ENCODE data around the gene FGF11.
"Not testable (repeated sequence)": the region's sequence is repeated elsewhere in the genome, so short reads cannot be mapped to it uniquely, and the experiment has no call there.

DNA sequence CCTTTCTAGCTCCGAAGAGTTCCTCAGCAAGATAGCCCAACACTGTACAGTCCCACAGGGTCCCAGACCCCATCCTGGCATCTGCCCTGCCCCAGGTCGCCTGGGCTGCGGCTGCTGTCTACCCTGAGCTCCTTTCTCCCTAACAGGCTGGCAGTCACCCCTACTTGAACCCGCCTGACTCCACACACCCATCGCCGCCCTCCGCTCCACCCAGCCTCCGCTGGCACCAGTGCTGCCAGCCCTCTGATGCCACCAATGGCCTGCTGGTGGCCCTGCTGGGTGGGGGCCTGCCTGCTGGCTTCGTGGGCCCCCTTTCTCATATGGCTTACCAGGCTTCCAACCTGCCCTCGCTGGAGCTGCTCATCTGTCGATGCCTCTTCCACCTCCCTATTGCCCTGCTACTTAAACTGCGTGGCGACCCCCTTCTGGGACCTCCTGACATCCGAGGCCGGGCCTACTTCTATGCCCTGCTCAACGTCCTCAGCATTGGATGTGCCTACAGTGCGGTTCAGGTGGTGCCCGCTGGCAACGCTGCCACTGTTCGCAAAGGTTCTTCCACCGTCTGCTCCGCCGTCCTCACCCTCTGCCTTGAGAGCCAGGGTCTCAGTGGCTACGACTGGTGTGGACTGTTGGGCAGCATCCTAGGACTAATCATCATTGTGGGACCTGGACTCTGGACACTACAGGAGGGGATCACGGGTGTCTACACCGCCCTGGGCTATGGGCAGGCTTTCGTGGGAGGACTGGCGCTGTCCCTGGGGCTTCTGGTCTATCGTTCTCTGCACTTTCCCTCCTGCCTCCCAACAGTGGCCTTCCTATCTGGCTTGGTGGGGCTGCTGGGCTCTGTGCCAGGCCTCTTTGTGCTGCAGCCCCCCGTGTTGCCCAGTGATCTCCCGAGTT lies 42.8 kb downstream of the FGF11 start:
- TF ChIP-seq, protein P1, sequence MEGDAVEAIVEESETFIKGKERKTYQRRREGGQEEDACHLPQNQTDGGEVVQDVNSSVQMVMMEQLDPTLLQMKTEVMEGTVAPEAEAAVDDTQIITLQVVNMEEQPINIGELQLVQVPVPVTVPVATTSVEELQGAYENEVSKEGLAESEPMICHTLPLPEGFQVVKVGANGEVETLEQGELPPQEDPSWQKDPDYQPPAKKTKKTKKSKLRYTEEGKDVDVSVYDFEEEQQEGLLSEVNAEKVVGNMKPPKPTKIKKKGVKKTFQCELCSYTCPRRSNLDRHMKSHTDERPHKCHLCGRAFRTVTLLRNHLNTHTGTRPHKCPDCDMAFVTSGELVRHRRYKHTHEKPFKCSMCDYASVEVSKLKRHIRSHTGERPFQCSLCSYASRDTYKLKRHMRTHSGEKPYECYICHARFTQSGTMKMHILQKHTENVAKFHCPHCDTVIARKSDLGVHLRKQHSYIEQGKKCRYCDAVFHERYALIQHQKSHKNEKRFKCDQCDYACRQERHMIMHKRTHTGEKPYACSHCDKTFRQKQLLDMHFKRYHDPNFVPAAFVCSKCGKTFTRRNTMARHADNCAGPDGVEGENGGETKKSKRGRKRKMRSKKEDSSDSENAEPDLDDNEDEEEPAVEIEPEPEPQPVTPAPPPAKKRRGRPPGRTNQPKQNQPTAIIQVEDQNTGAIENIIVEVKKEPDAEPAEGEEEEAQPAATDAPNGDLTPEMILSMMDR (conservative IDR thresholded peaks at IDR 0.05 in 1 of 2, IDR thresholded peaks at IDR 0.05 in 1 of 2; ENCODE audit: extremely low read depth in 1 of 2, insufficient read depth in 1 of 2, low read depth in 1 of 2, low read length in 2 of 2) = not testable (repeated sequence)
- TF ChIP-seq EZH2 (IDR thresholded peaks at IDR 0.05; ENCODE audit: borderline replicate concordance, low read length) = not testable (repeated sequence)
